NCI-H2227 treated with DMSO at 0.1 percent for 48 hours (cell line): ENCODE results near the gene CELF4.

ENCODE experiments used
- DNase-seq: peaks from one replicate; lab custom pipeline; 2025; lab: John Stamatoyannopoulos, UW

Gene CELF4

GRCh38 chr18:37547196-37547827 lies 18.3 kb downstream of the CELF4 start:
- DNase-seq = no peak

GRCh38 chr18:37546651-37547050 lies 18.9 kb downstream of the CELF4 start:
- no peak for DNase-seq

GRCh38 chr18:37546272-37546537 lies 19.4 kb downstream of the CELF4 start:
- no peak for DNase-seq

GRCh38 chr18:37545461-37546271 lies 19.9 kb downstream of the CELF4 start:
- no peak for DNase-seq

GRCh38 chr18:37544713-37545112 lies 20.9 kb downstream of the CELF4 start:
- no peak for DNase-seq

GRCh38 chr18:37544217-37544616 lies 21.4 kb downstream of the CELF4 start:
- no peak for DNase-seq

- DNase-seq = no peak
Observed at GRCh38 chr18:37543321-37543720, 22.3 kb downstream of the CELF4 start.

GRCh38 chr18:37541517-37541916 lies 24.1 kb downstream of the CELF4 start:
- DNase-seq = no peak

- no peak for DNase-seq
Observed at GRCh38 chr18:37540424-37541138, 25.0 kb downstream of the CELF4 start.

- no peak for DNase-seq
Observed at GRCh38 chr18:37539236-37539635, 26.4 kb downstream of the CELF4 start.

- DNase-seq = peak; percentile 21
Observed at GRCh38 chr18:37538526-37539205, 26.9 kb downstream of the CELF4 start.

- peak; percentile 50 for DNase-seq
Observed at GRCh38 chr18:37537868-37538525, 27.6 kb downstream of the CELF4 start.

- DNase-seq = no peak
Observed at GRCh38 chr18:37536656-37537055, 28.9 kb downstream of the CELF4 start.

GRCh38 chr18:37535968-37536367 lies 29.6 kb downstream of the CELF4 start:
- no peak for DNase-seq

- DNase-seq = no peak
Observed at GRCh38 chr18:37534627-37535026, 31.0 kb downstream of the CELF4 start.

- DNase-seq = no peak
Observed at GRCh38 chr18:37533647-37534584, 31.7 kb downstream of the CELF4 start.

- no peak for DNase-seq
Observed at GRCh38 chr18:37532917-37533316, 32.7 kb downstream of the CELF4 start.

GRCh38 chr18:37529863-37530262 lies 35.7 kb downstream of the CELF4 start:
- no peak for DNase-seq

- no peak for DNase-seq
Observed at GRCh38 chr18:37529296-37529695, 36.3 kb downstream of the CELF4 start.

- DNase-seq = no peak
Observed at GRCh38 chr18:37527395-37527794, 38.2 kb downstream of the CELF4 start.

GRCh38 chr18:37525262-37525585 lies 40.4 kb downstream of the CELF4 start:
- DNase-seq = no peak
